Measurements from ENCODE around the gene CSNK1E. TPM values are rescaled to one million over a fixed set of nuclear protein-coding genes. Genes with fewer than 3 reads are reported as not detected.

The CSNK1E gene
- total and polyA plus RNA-seq, 2 of the 8 experiments (the other 6 are each of a cell fraction or from before 2014, with no cell fraction given): 247 to 263 TPM

DNA sequence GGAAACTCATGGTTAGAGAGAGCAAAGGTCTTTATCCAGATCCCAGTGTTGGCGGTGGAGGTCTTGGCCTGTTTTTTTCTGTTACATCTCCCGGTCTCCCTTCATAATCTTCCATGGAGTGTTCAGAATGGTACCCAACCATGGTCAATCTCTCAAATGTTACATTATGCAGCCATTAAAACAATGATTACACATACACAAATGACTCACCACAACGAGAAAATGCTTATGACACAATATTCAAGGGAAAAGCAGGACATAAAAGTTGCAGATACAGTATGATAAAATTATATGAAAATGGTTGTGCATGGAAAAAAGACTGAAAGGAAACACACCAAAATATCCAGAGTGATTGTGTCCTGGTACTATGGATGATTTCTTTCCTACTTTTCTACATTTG is 17.8 kb upstream of the CSNK1E start (continued):
- no peak for TF ChIP-seq HDAC6 (IDR thresholded peaks at IDR 0.05; ENCODE audit: low read depth, low read length)

All from H1 (cell line).